RPMI7951 (cell line): ENCODE results near the gene CGB1. TPM values are rescaled to one million over a fixed set of nuclear protein-coding genes. Genes with fewer than 3 reads are reported as not detected.
"Not testable (repeated sequence)": the region's sequence is repeated elsewhere in the genome, so short reads cannot be mapped to it uniquely, and the experiment has no call there.

Source experiments
- DNase-seq: peaks from one replicate; pipeline ENCODE4 v3.0.0-alpha.2; 2012; ENCODE audit warnings: low read depth
- total RNA-seq: library from RNA; depleted of rRNA; stranded (reverse); fragments of >200 nt; shearing (Covaris generic); gene quantifications from 2 replicates; pipeline ENCODE4 v1.2.3, GENCODE V29; 2014; rRNA removed

The CGB1 gene
- not detected in 2 replicates for total RNA-seq

GRCh38 chr19:49036815-49037214 lies at the start of gene CGB1:
Gene CGB1, minus strand, starts transcription at chr19:49036895. Its CDS starts 184 bp downstream, at chr19:49036711.
- DNase-seq = not testable (repeated sequence)

- DNase-seq = no peak
Measured at GRCh38 chr19:49086296-49086695, 49.6 kb upstream of the CGB1 start.

DNA sequence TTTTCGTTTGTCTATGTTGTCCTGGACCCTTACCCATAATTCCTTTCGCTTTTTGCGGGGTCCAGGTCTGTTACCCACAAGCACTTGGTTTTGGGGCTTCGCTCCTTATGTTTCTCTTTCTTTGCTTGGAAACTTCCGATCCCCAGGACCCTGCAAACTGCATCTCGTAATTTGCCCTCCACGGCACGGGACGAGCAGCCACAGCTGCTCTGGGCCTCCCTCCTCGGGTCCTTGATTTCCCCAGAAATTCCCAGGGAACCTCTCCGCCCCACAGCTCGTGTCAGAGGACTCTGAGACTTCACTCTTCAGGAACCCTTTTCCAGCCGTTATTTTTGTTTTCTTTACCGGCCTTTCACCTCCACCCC lies 49.2 kb upstream of the CGB1 start:
- no peak for DNase-seq

- peak; percentile 99 for DNase-seq
Measured at GRCh38 chr19:49085020-49085867, 48.5 kb upstream of the CGB1 start, which contains the start of gene SNRNP70. Gene SNRNP70, plus strand, starts transcription at chr19:49085451. Its CDS starts 964 bp downstream, at chr19:49086415.

GRCh38 chr19:49084206-49085019 lies 47.7 kb upstream of the CGB1 start:
- no peak for DNase-seq

DNA sequence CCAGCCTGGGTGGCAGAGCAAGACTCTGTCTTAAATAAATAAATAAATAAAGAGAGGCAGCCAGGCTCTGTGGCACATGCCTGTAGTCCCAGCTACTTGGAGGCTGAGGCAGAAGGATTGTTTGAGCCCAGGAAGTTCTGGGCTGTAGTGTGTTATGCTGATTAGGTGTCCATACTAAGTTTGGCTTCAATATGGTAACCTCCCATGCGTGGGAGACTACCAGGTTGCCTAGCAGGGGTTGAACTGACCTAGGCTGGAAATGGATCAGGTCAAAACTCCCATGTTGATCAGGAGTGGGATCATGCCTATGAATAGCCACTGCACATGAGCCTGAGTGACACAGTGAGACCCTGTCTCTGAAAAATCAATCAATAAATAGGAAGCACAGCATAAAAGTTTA lies 44.6 kb upstream of the CGB1 start:
- DNase-seq = no peak

- no peak for DNase-seq
Measured at GRCh38 chr19:49080392-49080791, 43.7 kb upstream of the CGB1 start.

DNA sequence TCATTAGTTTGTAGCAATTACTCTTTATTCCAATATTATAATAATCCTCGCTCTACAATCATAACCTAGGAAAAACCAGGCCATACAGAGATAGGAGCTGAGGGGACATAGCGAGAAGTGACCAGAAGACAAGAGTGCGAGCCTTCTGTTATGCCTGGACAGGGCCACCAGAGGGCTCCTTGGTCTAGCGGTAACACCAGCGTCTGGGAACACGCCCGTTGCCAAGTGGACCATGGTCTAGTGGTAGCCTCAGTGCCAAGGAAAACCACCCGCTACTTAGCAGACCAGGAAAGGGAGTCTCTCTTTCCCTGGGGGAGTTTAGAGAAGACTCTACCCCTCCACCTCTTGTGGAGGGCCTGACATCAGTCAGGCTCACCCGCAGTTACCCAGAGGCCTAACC lies 38.2 kb upstream of the CGB1 start:
- DNase-seq = peak; percentile 74

DNA sequence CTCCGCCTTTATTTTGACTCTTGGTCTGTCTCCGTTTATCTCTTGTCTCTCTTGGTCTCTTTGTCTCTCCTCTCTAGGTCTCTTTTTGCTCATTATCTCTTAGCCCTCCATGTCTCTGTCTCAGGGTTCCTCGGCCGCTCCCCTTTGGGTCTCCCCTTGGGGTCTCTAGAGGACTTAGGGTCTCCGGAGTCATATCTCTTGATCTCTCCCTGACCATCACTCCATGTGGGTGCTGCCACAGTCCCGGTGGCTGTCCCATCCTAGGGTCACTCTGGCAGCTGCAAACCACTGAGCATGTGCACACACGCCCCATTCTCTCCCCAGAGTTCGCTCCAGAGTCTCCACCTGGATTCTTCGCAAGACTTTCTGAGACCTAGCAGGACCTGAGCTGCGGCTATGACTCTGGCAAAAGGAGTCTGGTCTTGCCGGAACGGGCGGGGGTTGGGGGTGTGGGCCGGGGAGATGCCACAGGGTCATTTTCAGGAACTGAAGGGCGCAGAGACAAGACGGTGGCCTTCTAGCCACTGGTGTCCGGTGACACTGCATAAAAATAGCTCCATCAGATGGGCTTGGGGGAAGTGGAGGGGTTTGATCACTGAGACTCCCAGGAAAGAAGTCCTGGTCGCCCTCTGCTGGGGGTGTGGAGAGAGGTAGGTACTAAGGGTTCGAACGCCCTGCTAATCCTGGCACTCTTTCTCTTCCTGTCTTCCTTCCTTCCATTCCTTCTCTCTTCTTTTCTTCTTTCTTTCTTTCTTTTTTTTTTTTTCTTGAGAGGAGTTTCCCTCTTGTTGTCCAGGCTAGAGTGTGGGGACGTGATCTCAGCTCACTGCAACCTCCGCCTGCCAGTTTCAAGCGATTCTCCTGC lies 37.1 kb upstream of the CGB1 start:
- DNase-seq = peak; percentile 40

GRCh38 chr19:49071860-49072547 lies 35.3 kb upstream of the CGB1 start:
- DNase-seq = no peak

DNA sequence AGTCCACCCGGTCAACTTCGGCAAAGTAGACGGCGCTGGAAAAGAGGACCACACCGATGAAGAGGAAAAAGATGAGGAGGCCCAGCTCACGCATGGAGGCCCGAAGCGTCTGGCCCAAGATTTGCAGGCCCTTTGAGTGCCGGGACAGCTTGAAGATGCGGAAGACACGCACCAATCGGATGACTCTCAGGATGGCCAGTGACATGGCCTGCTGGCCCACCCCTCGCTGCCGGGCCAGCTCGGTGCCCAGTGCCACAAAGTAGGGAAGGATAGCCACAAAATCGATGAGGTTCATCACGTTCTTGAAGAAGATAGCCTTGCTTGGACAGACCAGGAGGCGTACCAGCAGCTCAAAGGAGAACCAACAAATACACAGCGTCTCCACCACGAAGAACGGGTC lies 33.7 kb upstream of the CGB1 start:
- DNase-seq = no peak

GRCh38 chr19:49069026-49069425 lies 32.3 kb upstream of the CGB1 start:
- DNase-seq = no peak

- DNase-seq = no peak
Measured at GRCh38 chr19:49067554-49067953, 30.9 kb upstream of the CGB1 start.

DNA sequence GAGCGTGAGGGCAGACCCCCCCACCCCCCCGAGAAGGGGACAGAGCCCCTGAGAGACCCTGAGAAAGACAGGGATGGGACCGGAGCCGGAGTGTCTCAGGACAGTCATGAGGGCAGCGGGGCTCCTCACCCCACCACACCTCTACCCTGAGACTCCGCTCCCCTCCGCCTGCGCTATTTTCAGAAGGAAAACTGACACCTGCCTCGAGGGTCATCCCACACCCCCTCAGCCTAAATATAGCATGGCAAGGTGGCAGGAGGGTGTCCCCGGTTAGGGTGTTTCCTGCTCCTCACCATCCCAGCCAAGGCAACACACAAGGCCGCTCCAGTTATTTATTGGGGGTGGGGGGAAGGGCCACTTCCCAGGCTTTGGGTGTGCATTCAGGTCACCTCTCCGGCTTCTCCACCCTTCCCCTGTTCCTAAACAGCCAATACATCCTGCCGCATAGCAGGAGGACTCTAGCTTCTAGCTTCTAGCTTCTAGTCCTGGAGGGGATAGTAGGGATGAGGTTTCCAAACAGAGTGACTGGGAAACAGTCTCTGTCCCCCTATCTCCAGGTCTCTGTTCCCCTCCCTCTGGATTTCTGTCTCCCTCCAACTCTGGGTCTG lies 29.3 kb upstream of the CGB1 start:
- no peak for DNase-seq

- no peak for DNase-seq
Measured at GRCh38 chr19:49064768-49065611, 28.3 kb upstream of the CGB1 start, which contains the start of gene NTF4. Gene NTF4, minus strand, starts transcription at chr19:49064818. Its CDS starts 2,821 bp downstream, at chr19:49061997.

- no peak for DNase-seq
Measured at GRCh38 chr19:49064029-49064629, 27.4 kb upstream of the CGB1 start.

GRCh38 chr19:49061445-49061844 lies 24.8 kb upstream of the CGB1 start:
- no peak for DNase-seq

DNA sequence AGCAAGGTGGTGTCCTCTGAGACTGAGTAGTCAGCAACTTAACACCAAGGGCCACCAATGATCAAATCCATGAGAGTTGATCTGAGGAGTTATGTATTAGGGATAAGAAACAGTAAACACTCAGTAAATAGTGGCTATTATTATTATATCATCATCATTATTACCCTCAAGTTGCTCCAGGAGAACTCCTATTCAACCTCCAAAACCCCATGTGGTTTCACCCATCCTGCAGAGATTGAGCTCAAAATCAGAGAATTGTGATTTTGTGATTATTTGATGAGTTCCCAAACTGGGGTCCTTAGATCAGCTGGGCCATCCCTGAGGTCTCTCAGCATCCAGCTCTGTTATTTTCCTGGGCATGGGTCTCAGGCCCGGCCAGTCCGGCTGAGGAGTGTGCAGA lies 24.3 kb upstream of the CGB1 start:
- DNase-seq = no peak

DNA sequence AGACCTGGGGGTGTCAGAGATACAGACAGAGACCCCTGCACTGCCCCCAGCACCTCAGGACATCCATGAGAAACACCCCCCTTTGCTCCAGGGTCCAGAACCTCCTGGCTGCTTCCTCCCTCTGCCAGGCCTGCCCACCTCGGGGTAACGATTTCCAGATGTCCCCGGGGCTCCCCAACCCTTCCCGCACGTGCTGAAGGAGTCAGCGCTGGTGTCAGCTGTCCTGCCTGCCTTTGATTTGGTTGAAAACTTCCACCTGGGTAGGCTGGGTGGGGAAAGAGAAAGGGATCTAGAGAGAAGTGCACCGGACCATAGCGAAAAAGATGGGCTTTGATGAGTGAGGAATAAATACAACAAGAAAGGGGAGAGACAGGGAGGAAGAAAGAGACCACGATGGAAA lies 22.4 kb upstream of the CGB1 start:
- DNase-seq = no peak
